SK-N-SH (cell line): ENCODE measurements around the gene CLN3. TPM values are rescaled to one million over a fixed set of nuclear protein-coding genes. Genes with fewer than 3 reads are reported as not detected.

Experiments used
- CTCF ChIA-PET: fragments of 300-600, 350-600 bp; formaldehyde crosslinking; extraction: SDS; loops from one replicate; lab custom pipeline; 2021; lab: Yijun Ruan, JAX
- POLR2A ChIA-PET: fragments of 350-600 bp; sonication (Branson Sonifier 250); formaldehyde crosslinking; extraction: SDS; loops from one replicate; lab custom pipeline; 2020; ENCODE audit warnings: antibody characterized with exemption, inconsistent platforms; lab: Yijun Ruan, JAX
- DNase-seq: peaks from one replicate; pipeline ENCODE4 v3.0.0; 2012
- H2AFZ ChIP-seq: fragments of 200-600 bp; sonication (generic); 2 replicates; pipeline ENCODE4 v1.8.1; 2016; ENCODE audit warnings: antibody characterized with exemption, mild to moderate bottlenecking, low read depth
- H3F3A ChIP-seq: fragments of 200-600 bp; sonication (generic); replicated peaks from 2 replicates; pipeline ENCODE3; 2016; ENCODE audit warnings: antibody characterized with exemption, mild to moderate bottlenecking; ENCODE audit not compliant: insufficient read depth
- H3K27ac ChIP-seq, 2 experiments: fragments of 200-500 bp in 1 of 2; fragments of 200-600 bp in 1 of 2; sonication (Bioruptor generic) in 1 of 2; sonication (generic), shearing (Covaris generic) in 1 of 2; 2 replicates each; pipeline versions ENCODE4 v1.5.1 to v1.6.1; 2014 to 2016; ENCODE audit warnings: low read depth in 2 of 2, inconsistent platforms in 1 of 2, low read length in 1 of 2, mild to moderate bottlenecking in 1 of 2, mixed read lengths in 1 of 2
- H3K27me3 ChIP-seq: fragments of 200-600 bp; sonication (generic), shearing (Covaris generic); 2 replicates; pipeline ENCODE4 v1.6.1; 2016; ENCODE audit warnings: mixed run types; ENCODE audit not compliant: insufficient read depth
- H3K36me3 ChIP-seq, 2 experiments: fragments of 200-500 bp in 1 of 2; fragments of 200-600 bp in 1 of 2; sonication (Bioruptor generic) in 1 of 2; sonication (generic) in 1 of 2; replicated peaks in 1 of 2; 2 replicates each; pipeline versions ENCODE3 to v1.5.1; 2014 to 2016; ENCODE audit warnings: low read length in 1 of 2, mild to moderate bottlenecking in 1 of 2; ENCODE audit not compliant: insufficient read depth in 2 of 2, control insufficient read depth in 1 of 2
- H3K4me1 ChIP-seq, 2 experiments: fragments of 200-500 bp in 1 of 2; fragments of 200-600 bp in 1 of 2; sonication (Bioruptor generic) in 1 of 2; sonication (generic), shearing (Covaris generic) in 1 of 2; 2 replicates each; pipeline versions ENCODE4 v1.5.1 to v1.6.1; 2014 to 2016; ENCODE audit warnings: low read depth in 1 of 2, low read length in 1 of 2, mixed run types in 1 of 2; ENCODE audit not compliant: insufficient read depth in 2 of 2, control insufficient read depth in 1 of 2
- H3K4me2 ChIP-seq: fragments of 200-600 bp; sonication (generic), shearing (Covaris generic); 2 replicates; pipeline ENCODE4 v1.6.1; 2017; ENCODE audit warnings: mixed run types
- H3K4me3 ChIP-seq, 2 experiments: fragments of 200-500 bp in 1 of 2; fragments of 200-600 bp in 1 of 2; sonication (Bioruptor generic) in 1 of 2; sonication (generic), shearing (Covaris generic) in 1 of 2; 2 replicates each; pipeline versions ENCODE4 v1.5.1 to v1.8.1; 2014 to 2016; ENCODE audit warnings: low read depth in 2 of 2, inconsistent platforms in 1 of 2, low read length in 1 of 2, mild to moderate bottlenecking in 1 of 2, mixed read lengths in 1 of 2, moderate library complexity in 1 of 2
- H3K79me2 ChIP-seq: fragments of 200-600 bp; sonication (generic); 2 replicates; pipeline ENCODE4 v1.8.1; 2017; ENCODE audit warnings: mild to moderate bottlenecking; ENCODE audit not compliant: insufficient read depth
- H3K9ac ChIP-seq: fragments of 200-600 bp; sonication (generic); 2 replicates; pipeline ENCODE4 v1.6.1; 2017; ENCODE audit warnings: mixed run types
- H3K9me2 ChIP-seq: fragments of 200-600 bp; sonication (generic); 2 replicates; pipeline ENCODE4 v1.6.1; 2017; ENCODE audit warnings: mixed run types
- H3K9me3 ChIP-seq: fragments of 200-600 bp; sonication (generic); 2 replicates; pipeline ENCODE4 v1.6.1; 2017; ENCODE audit warnings: mixed run types, mild to moderate bottlenecking, moderate library complexity
- H4K20me1 ChIP-seq: fragments of 200-600 bp; sonication (generic); 2 replicates; pipeline ENCODE4 v1.6.1; 2017; ENCODE audit warnings: mild to moderate bottlenecking, mixed run types; ENCODE audit not compliant: insufficient read depth
- EZH2phosphoT487 ChIP-seq: fragments of 200-600 bp; sonication (generic); IDR thresholded peaks from 2 replicates; pipeline ENCODE4 v1.6.1; 2017; ENCODE audit warnings: low read depth, mixed run types, mild to moderate bottlenecking, antibody characterized with exemption, moderate library complexity, borderline replicate concordance
- FOXJ3 ChIP-seq: sonication (generic); formaldehyde crosslinking; IDR thresholded peaks from 2 replicates; pipeline ENCODE4 v1.5.1; 2020; ENCODE audit warnings: mild to moderate bottlenecking, missing genetic modification reagents
- GATA2 ChIP-seq: sonication (generic); formaldehyde crosslinking; IDR thresholded peaks from 2 replicates; pipeline ENCODE4 v1.5.0; 2020; ENCODE audit warnings: mild to moderate bottlenecking, missing genetic modification reagents
- IRF3 ChIP-seq: fragments of 150-350 bp; IDR thresholded peaks from 2 replicates; pipeline ENCODE4 v1.6.1; 2016; ENCODE audit warnings: mild to moderate bottlenecking, low read depth, low read length
- MEF2A ChIP-seq: IDR thresholded peaks from 2 replicates; pipeline ENCODE4 v1.4.0; 2012; ENCODE audit warnings: low read depth, borderline replicate concordance
- NFIC ChIP-seq: IDR thresholded peaks from 2 replicates; pipeline ENCODE4 v1.4.0; 2012; ENCODE audit warnings: borderline replicate concordance
- NRF1 ChIP-seq: IDR thresholded peaks from 2 replicates; pipeline ENCODE4 v1.6.1; 2012; ENCODE audit warnings: low read depth, mild to moderate bottlenecking, low read length
- PBX3 ChIP-seq: IDR thresholded peaks from 2 replicates; pipeline ENCODE4; 2012
- POLR2AphosphoS5 ChIP-seq: IDR thresholded peaks from 2 replicates; pipeline ENCODE4 v1.6.1; 2012; ENCODE audit warnings: low read depth, low read length
- RXRA ChIP-seq: IDR thresholded peaks from 2 replicates; pipeline ENCODE4 v1.4.0; 2012; ENCODE audit warnings: low read depth, mild to moderate bottlenecking, borderline replicate concordance
- SIN3A ChIP-seq: IDR thresholded peaks from 2 replicates; pipeline ENCODE4 v1.6.1; 2012; ENCODE audit warnings: low read depth, mild to moderate bottlenecking, low read length, moderate library complexity, borderline replicate concordance
- TCF12 ChIP-seq: IDR thresholded peaks from 2 replicates; pipeline ENCODE4 v1.4.0; 2012
- USF1 ChIP-seq: IDR thresholded peaks from 2 replicates; pipeline ENCODE4 v1.4.0; 2012; ENCODE audit warnings: low read depth, borderline replicate concordance
- YY1 ChIP-seq: IDR thresholded peaks from 2 replicates; pipeline ENCODE4 v1.4.0; 2012; ENCODE audit warnings: low read depth, mild to moderate bottlenecking
- ZBTB33 ChIP-seq: IDR thresholded peaks from 2 replicates; pipeline ENCODE4 v1.4.0; 2012; ENCODE audit warnings: low read depth, borderline replicate concordance
- WGBS: methylation state at CpG from one replicate; pipeline ENCODE4 v1.1.6; 2017; ENCODE audit warnings: low lambda C conversion rate; 5-methylcytosine and 5-hydroxymethylcytosine counted together
- polyA plus RNA-seq, 3 experiments: library from polyadenylated mRNA; depleted of rRNA; stranded (reverse); fragments of >200 nt; gene quantifications; 2 replicates each; pipeline ENCODE4 v1.2.3, GENCODE V29; 2012

CLN3 gene
- polyA plus RNA-seq, 1 of the 3 experiments (the other 2 are of a cell fraction), result 18.5 TPM

GRCh38 chr16:28505489-28506137 is 13.7 kb upstream of the CLN3 start:
- Histone ChIP-seq H3K79me2 (no peaks in the 10 kb centered on the region), H3K27ac (no peak overlapping the region), H3K9me2 (no peaks in the 10 kb centered on the region), H3K4me2 (no peak overlapping the region), H3K4me3 (no peak overlapping the region), H3K36me3 (no peaks in the 10 kb centered on the region), H4K20me1 (no peaks in the 10 kb centered on the region), H2AFZ (no peak overlapping the region), H3K4me1 (no peaks in the 10 kb centered on the region), H3K27me3 (no peaks in the 10 kb centered on the region), H3K9me3 (no peaks in the 10 kb centered on the region), H3K9ac (no peak overlapping the region), H3F3A (no peaks in the 10 kb centered on the region)
- no peak for DNase-seq
- 52% methylated on average over 14 of the region's 14 CpGs for WGBS
- TF ChIP-seq TCF12, result no peak
- no peak for TF ChIP-seq USF1
- no peak for TF ChIP-seq NRF1
- ChIA-PET POLR2A (no interaction called here), CTCF (no interaction called here)

- Histone ChIP-seq H3K4me1 (no peaks in the 10 kb centered on the region), H3K9me2 (no peaks in the 10 kb centered on the region), H3K9ac (no peak overlapping the region), H4K20me1 (no peaks in the 10 kb centered on the region), H3K36me3 (no peaks in the 10 kb centered on the region)
- TF ChIP-seq EZH2phosphoT487 (no peak), POLR2AphosphoS5 (no peak), USF1 (no peak), NRF1 (no peak), ZBTB33 (no peak), SIN3A (no peak), MEF2A (no peak), RXRA (no peak), FOXJ3 (CRISPR knock-in tag) (no peak), PBX3 (no peak), YY1 (no peak), NFIC (no peak), GATA2 (CRISPR knock-in tag) (no peak), IRF3 (no peak)
- TF ChIP-seq, all 33 proteins: peak for 0
- H3K4me2 ChIP-seq, result no peak overlapping the region
- no peak for DNase-seq
- no peaks in the 10 kb centered on the region for H3K79me2 ChIP-seq
- ChIA-PET CTCF (no interaction called here), POLR2A (no interaction called here)
- H3K4me3 ChIP-seq, result no peak overlapping the region
- no peaks in the 10 kb centered on the region for H3K27me3 ChIP-seq
- H2AFZ ChIP-seq, result no peak overlapping the region
- WGBS, result 49% methylated on average over 7 of the region's 8 CpGs
- H3F3A ChIP-seq, result no peaks in the 10 kb centered on the region
- no peak overlapping the region for H3K27ac ChIP-seq
- H3K9me3 ChIP-seq, result no peaks in the 10 kb centered on the region
These were observed 13.0 kb upstream of the CLN3 start for GRCh38 chr16:28504707-28505404.
